Neural cell (in vitro differentiated cells): Measurements from ENCODE around the gene PARD3B.

Experiments used
- EP300 ChIP-seq: fragments of 450-650 bp; conservative IDR thresholded peaks from 2 replicates; pipeline ENCODE4 v1.6.1; 2014; ENCODE audit warnings: antibody characterized with exemption, mild to moderate bottlenecking, moderate library complexity; ENCODE audit not compliant: poor library complexity, severe bottlenecking
- EZH2 ChIP-seq: fragments of 200-600, 300-800 bp; shearing (Covaris generic), sonication (generic); IDR thresholded peaks from 2 replicates; pipeline ENCODE4 v1.6.1; 2014; ENCODE audit warnings: antibody characterized with exemption, low read length, borderline replicate concordance, mild to moderate bottlenecking; ENCODE audit not compliant: insufficient read depth, poor library complexity, severe bottlenecking
- MXI1 ChIP-seq: fragments of 450-650 bp; conservative IDR thresholded peaks from 2 replicates; pipeline ENCODE4 v1.6.1; 2014; ENCODE audit warnings: antibody characterized with exemption, mild to moderate bottlenecking; ENCODE audit not compliant: poor library complexity, severe bottlenecking
- POLR2AphosphoS5 ChIP-seq: IDR thresholded peaks from 2 replicates; pipeline ENCODE4 v1.6.1; 2012
- RAD21 ChIP-seq: fragments of 450-650 bp; conservative IDR thresholded peaks from 2 replicates; pipeline ENCODE4 v1.6.1; 2014; ENCODE audit warnings: antibody characterized with exemption, mild to moderate bottlenecking, moderate library complexity
- TAF1 ChIP-seq: IDR thresholded peaks from 2 replicates; pipeline ENCODE4 v1.6.1; 2012; ENCODE audit warnings: low read depth
- TF ChIP-seq, protein P1 (sequence below): fragments of 450-650 bp; IDR thresholded peaks from 2 replicates; pipeline ENCODE4 v1.5.1; 2014; ENCODE audit warnings: antibody characterized with exemption, mild to moderate bottlenecking, moderate library complexity; ENCODE audit not compliant: poor library complexity, severe bottlenecking
- TF ChIP-seq, protein P2 (sequence below): IDR thresholded peaks from 2 replicates; pipeline ENCODE4 v1.6.1; 2012; ENCODE audit warnings: borderline replicate concordance

DNA sequence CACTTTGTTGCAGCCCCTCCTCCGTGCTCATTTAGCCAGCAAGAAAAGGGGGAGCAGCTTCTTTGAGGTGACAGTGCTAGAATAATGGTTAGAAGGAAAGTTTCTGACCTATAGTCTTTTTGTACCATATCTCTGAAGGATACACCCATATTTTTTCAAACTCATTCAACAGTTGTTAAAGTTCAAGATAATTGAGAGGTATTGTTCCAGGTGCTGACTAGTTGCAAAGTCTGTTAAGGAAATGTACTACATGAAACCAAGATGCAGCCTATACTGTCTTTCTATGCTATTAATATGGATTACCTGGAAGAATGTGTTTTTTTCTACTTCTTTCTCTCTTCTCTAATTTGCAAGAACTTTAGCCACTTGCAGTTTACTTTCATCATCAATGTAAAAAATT lies 495.0 kb downstream of the PARD3B start:
- no peak for TF ChIP-seq RAD21
- TF ChIP-seq POLR2AphosphoS5, result no peak
- TF ChIP-seq, protein P1, sequence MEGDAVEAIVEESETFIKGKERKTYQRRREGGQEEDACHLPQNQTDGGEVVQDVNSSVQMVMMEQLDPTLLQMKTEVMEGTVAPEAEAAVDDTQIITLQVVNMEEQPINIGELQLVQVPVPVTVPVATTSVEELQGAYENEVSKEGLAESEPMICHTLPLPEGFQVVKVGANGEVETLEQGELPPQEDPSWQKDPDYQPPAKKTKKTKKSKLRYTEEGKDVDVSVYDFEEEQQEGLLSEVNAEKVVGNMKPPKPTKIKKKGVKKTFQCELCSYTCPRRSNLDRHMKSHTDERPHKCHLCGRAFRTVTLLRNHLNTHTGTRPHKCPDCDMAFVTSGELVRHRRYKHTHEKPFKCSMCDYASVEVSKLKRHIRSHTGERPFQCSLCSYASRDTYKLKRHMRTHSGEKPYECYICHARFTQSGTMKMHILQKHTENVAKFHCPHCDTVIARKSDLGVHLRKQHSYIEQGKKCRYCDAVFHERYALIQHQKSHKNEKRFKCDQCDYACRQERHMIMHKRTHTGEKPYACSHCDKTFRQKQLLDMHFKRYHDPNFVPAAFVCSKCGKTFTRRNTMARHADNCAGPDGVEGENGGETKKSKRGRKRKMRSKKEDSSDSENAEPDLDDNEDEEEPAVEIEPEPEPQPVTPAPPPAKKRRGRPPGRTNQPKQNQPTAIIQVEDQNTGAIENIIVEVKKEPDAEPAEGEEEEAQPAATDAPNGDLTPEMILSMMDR, result no peak
- no peak for TF ChIP-seq EZH2
- no peak for TF ChIP-seq EP300
- TF ChIP-seq, protein P2, sequence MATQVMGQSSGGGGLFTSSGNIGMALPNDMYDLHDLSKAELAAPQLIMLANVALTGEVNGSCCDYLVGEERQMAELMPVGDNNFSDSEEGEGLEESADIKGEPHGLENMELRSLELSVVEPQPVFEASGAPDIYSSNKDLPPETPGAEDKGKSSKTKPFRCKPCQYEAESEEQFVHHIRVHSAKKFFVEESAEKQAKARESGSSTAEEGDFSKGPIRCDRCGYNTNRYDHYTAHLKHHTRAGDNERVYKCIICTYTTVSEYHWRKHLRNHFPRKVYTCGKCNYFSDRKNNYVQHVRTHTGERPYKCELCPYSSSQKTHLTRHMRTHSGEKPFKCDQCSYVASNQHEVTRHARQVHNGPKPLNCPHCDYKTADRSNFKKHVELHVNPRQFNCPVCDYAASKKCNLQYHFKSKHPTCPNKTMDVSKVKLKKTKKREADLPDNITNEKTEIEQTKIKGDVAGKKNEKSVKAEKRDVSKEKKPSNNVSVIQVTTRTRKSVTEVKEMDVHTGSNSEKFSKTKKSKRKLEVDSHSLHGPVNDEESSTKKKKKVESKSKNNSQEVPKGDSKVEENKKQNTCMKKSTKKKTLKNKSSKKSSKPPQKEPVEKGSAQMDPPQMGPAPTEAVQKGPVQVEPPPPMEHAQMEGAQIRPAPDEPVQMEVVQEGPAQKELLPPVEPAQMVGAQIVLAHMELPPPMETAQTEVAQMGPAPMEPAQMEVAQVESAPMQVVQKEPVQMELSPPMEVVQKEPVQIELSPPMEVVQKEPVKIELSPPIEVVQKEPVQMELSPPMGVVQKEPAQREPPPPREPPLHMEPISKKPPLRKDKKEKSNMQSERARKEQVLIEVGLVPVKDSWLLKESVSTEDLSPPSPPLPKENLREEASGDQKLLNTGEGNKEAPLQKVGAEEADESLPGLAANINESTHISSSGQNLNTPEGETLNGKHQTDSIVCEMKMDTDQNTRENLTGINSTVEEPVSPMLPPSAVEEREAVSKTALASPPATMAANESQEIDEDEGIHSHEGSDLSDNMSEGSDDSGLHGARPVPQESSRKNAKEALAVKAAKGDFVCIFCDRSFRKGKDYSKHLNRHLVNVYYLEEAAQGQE, result no peak
- TF ChIP-seq MXI1, result no peak
- TF ChIP-seq TAF1, result no peak
